Stomach (tissue), 9 donors: Measurements from ENCODE around the gene HELZ2. TPM values are rescaled to one million over a fixed set of nuclear protein-coding genes. Genes with fewer than 3 reads are reported as not detected.
"Not testable (repeated sequence)": the region's sequence is repeated elsewhere in the genome, so short reads cannot be mapped to it uniquely, and the experiment has no call there.

ENCODE experiments used
- DNase-seq, 2 donors: peaks; one replicate each; pipeline versions ENCODE4 v3.0.0 to v3.0.0-alpha.2; 2013 to 2019
- H3K27ac ChIP-seq, 5 donors: fragments of 200-600 bp in 4 of 5; sonication (generic) in 4 of 5; one replicate each; pipeline ENCODE4 v1.5.1; 2013 to 2019; ENCODE audit warnings: mild to moderate bottlenecking in 1 of 5, moderate library complexity in 1 of 5
- H3K27me3 ChIP-seq, 3 donors: fragments of 200-600 bp; sonication (generic); one replicate each; pipeline ENCODE4 v1.5.1; 2017 to 2019; ENCODE audit warnings: mixed run types in 1 of 3
- H3K36me3 ChIP-seq, 4 donors: fragments of 200-600 bp; sonication (generic); 1 replicate in 3 of 4; 2 replicates in 1 of 4; pipeline ENCODE4 v1.5.1; 2016 to 2019
- H3K4me1 ChIP-seq, 4 donors: fragments of 200-600 bp; sonication (generic); one replicate each; pipeline ENCODE4 v1.5.1; 2016 to 2019
- H3K4me3 ChIP-seq, 4 donors: fragments of 200-600 bp; sonication (generic) in 3 of 4; one replicate each; pipeline ENCODE4 v1.5.1; 2016 to 2019; ENCODE audit warnings: mild to moderate bottlenecking in 1 of 4
- H3K9me3 ChIP-seq, 4 donors: fragments of 200-600 bp; sonication (generic); one replicate each; pipeline ENCODE4 v1.5.1; 2016 to 2019
- CTCF ChIP-seq, 7 experiments: fragments of 450-650 bp in 4 of 7; fragments of 200-600 bp in 3 of 7; sonication (generic) in 3 of 7; IDR thresholded peaks; one replicate each; pipeline ENCODE4 v1.5.1; 2016 to 2019; ENCODE audit warnings: antibody characterized with exemption in 7 of 7, control low read depth in 2 of 7, mild to moderate bottlenecking in 1 of 7
- EP300 ChIP-seq: sonication (generic); formaldehyde crosslinking; IDR thresholded peaks from one replicate; pipeline ENCODE4 v1.6.1; 2017; ENCODE audit warnings: antibody characterized with exemption
- POLR2A ChIP-seq, 4 donors: fragments of 450-650 bp; IDR thresholded peaks; one replicate each; pipeline ENCODE4 v1.6.1; 2016; ENCODE audit warnings: antibody characterized with exemption in 4 of 4, control low read depth in 2 of 4, mild to moderate bottlenecking in 1 of 4, moderate library complexity in 1 of 4
- POLR2AphosphoS5 ChIP-seq, 3 donors: sonication (generic); formaldehyde crosslinking; IDR thresholded peaks; one replicate each; pipeline ENCODE4 v1.6.1; 2016; ENCODE audit warnings: antibody characterized with exemption in 3 of 3
- WGBS, 5 donors: extraction: QIAGEN DNeasy Blood & Tissue Kit in 3 of 5; methylation state at CpG; one replicate each; pipeline versions ENCODE4 v1.1.5 to v1.1.7; 2013 to 2018; 5-methylcytosine and 5-hydroxymethylcytosine counted together
- intact Hi-C: fragments of 100-400 bp; cut with DNase I; formaldehyde crosslinking; loops from one replicate; pipeline ENCODE4 v1.15.1; 2023; ENCODE audit warnings: low total_unique reads
- polyA plus RNA-seq, 3 donors: library from polyadenylated mRNA; stranded (reverse); fragments of 200-250 nt; gene quantifications; one replicate each; pipeline ENCODE4 v1.2.3, GENCODE V29; 2013
- total RNA-seq, 5 donors: library from RNA; depleted of rRNA; stranded (reverse); fragments of >200 nt; gene quantifications; one replicate each; pipeline versions ENCODE4 v1.1.0 to v1.2.3, GENCODE V29; 2014 to 2016
- donor health status: healthy with polysubstance abuse.
- donor health status: Bipolar disorder and iron deficiency.
- donor health status: healthy.

Gene HELZ2
- total and polyA plus RNA-seq, 8 donors: 4.4 to 95.5 (median 30.1) TPM

- WGBS, 5 donors: 93 to 96% (median 94%) methylated on average over 3 to 26 of the region's 26 CpGs
- Histone ChIP-seq H3K4me1 (no peaks in the 10 kb centered on the region), H3K36me3 (peaks cover 66 to 84% (median 79%) of the 10 kb centered on the region in 4 donors), H3K9me3 (no peaks in the 10 kb centered on the region), H3K27me3 (no peaks in the 10 kb centered on the region), H3K27ac (no peak overlapping the region), H3K4me3 (no peak overlapping the region)
- no peak for DNase-seq
- no peak for TF ChIP-seq POLR2A (IDR thresholded peaks at IDR 0.05)
- no peak for TF ChIP-seq POLR2AphosphoS5 (IDR thresholded peaks at IDR 0.05)
- TF ChIP-seq CTCF (IDR thresholded peaks at IDR 0.05): no peak
- no peak for TF ChIP-seq EP300
- intact Hi-C loops: no loop called here
Observed at GRCh38 chr20:63560856-63561609, 13.0 kb downstream of the HELZ2 start.

DNA sequence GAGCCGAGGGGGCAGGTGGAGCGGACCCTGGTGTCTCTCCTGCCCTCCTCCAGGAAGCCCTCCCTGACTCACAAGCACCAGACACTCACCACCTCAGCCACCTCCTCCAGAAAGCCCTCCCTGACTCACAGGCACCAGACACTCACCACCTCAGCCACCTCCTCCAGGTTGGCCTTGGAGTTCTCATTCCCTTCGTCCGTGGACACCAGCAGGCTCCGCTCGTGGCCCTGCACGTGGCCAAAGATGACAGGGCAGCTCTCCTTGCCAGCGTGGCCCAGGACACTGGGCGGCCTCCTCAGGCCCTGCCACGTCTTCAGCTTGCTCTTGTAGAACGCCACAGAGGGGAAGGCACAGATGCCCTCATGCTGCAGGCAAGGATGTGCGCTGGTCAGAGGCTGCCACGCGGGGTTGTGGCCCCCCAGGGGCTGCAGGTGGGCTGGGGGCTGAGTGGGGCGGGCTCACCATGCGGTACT lies 13.7 kb downstream of the HELZ2 start:
- H3K36me3 ChIP-seq: peaks cover 60 to 78% (median 72%) of the 10 kb centered on the region in 4 donors
- H3K27me3 ChIP-seq: no peaks in the 10 kb centered on the region
- 96 to 99% (median 96%) methylated on average over 6 to 16 of the region's 16 CpGs for WGBS, 5 donors
- no peak overlapping the region for H3K4me3 ChIP-seq
- no peak overlapping the region for H3K27ac ChIP-seq
- H3K9me3 ChIP-seq: no peaks in the 10 kb centered on the region
- intact Hi-C loops: no loop called here
- TF ChIP-seq EP300: no peak
- no peak for TF ChIP-seq POLR2A (IDR thresholded peaks at IDR 0.05)
- no peak for TF ChIP-seq POLR2AphosphoS5 (IDR thresholded peaks at IDR 0.05)
- no peak for DNase-seq
- H3K4me1 ChIP-seq: no peaks in the 10 kb centered on the region

DNA sequence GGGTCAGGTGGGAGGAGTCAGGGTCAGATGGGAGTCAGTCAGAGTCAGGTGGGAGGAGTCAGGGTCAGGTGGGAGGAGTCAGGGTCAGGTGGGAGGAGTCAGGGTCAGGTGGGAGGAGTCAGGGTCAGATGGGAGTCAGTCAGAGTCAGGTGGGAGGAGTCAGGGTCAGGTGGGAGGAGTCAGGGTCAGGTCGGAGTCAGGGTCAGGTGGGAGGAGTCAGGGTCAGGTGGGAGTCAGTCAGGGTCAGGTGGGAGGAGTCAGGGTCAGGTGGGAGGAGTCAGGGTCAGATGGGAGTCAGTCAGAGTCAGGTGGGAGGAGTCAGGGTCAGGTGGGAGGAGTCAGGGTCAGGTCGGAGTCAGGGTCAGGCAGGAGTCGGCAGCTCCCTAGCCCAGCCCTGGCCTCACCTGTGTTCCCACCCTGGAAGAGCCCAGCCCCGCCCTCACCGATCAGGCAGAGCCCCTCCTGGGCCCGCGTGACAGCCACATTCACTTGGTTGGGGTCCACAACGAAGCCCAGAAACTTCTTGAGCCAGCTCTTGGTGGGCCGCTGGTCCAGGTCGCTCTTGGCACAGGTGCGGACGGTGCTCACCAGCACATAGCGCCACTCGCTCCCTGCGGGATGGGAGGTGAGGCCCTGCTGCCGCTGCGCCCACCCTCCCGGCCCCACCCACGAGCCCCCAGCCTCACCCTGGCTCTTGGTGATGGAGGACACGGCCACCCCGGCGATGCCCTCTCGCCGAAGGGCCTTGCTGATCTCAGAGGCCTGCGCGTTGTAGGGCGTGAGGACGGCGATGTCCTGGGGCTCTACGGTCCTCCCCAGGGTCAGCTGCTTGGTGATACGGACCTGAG lies 14.3 kb downstream of the HELZ2 start:
- H3K9me3 ChIP-seq, H3K27me3 ChIP-seq, intact Hi-C loops, DNase-seq, H3K4me1 ChIP-seq, H3K4me3 ChIP-seq, H3K27ac ChIP-seq: not testable (repeated sequence)
- peaks cover 54 to 71% (median 66%) of the 10 kb centered on the region in 4 donors for H3K36me3 ChIP-seq
- 90 to 97% (median 95%) methylated on average over 3 to 30 of the region's 31 CpGs for WGBS, 5 donors

GRCh38 chr20:63558804-63559484 lies 15.1 kb downstream of the HELZ2 start:
- DNase-seq: no peak
- intact Hi-C loops: no loop called here
- TF ChIP-seq CTCF (IDR thresholded peaks at IDR 0.05) (no peak), EP300 (no peak), POLR2A (IDR thresholded peaks at IDR 0.05) (no peak), POLR2AphosphoS5 (IDR thresholded peaks at IDR 0.05) (no peak)
- WGBS, 5 donors: 94 to 98% (median 94%) methylated on average over 13 to 14 of the region's 14 CpGs
- Histone ChIP-seq H3K9me3 (no peaks in the 10 kb centered on the region), H3K27ac (no peak overlapping the region), H3K36me3 (peaks cover 47 to 63% (median 58%) of the 10 kb centered on the region in 4 donors), H3K27me3 (peaks cover 0 to 8% (median 0%) of the 10 kb centered on the region in 3 donors), H3K4me3 (no peak overlapping the region), H3K4me1 (peaks cover 4 to 12% (median 9%) of the 10 kb centered on the region in 4 donors)

- Histone ChIP-seq H3K27ac (no peak overlapping the region), H3K4me1 (peaks cover 8 to 23% (median 22%) of the 10 kb centered on the region in 4 donors), H3K27me3 (peaks cover 0 to 23% (median 0%) of the 10 kb centered on the region in 3 donors), H3K36me3 (peaks cover 35 to 49% (median 44%) of the 10 kb centered on the region in 4 donors), H3K9me3 (no peaks in the 10 kb centered on the region), H3K4me3 (no peak overlapping the region)
- no peak for DNase-seq
- intact Hi-C loops: no loop called here
- 89 to 92% (median 90%) methylated on average over 16 to 19 of the region's 19 CpGs for WGBS, 5 donors
- TF ChIP-seq EP300 (no peak), POLR2AphosphoS5 (IDR thresholded peaks at IDR 0.05) (no peak), CTCF (IDR thresholded peaks at IDR 0.05) (no peak), POLR2A (IDR thresholded peaks at IDR 0.05) (no peak)
Observed at GRCh38 chr20:63557481-63557891, 16.6 kb downstream of the HELZ2 start.
